Muscle layer of colon (tissue), 2 donors: ENCODE data around the gene SBK2.

ENCODE experiments used
- H3K27ac ChIP-seq: one replicate; pipeline ENCODE4 v1.7.0; 2013; ENCODE audit warnings: low read depth, mild to moderate bottlenecking, low read length, moderate library complexity
- H3K27me3 ChIP-seq, 2 donors: one replicate each; pipeline ENCODE4 v1.7.0; 2013; ENCODE audit warnings: low read length in 2 of 2, mild to moderate bottlenecking in 2 of 2; ENCODE audit not compliant: insufficient read depth in 2 of 2, control insufficient read depth in 1 of 2
- H3K36me3 ChIP-seq: one replicate; pipeline ENCODE4 v1.7.0; 2013; ENCODE audit warnings: mild to moderate bottlenecking, low read length; ENCODE audit not compliant: insufficient read depth
- H3K4me1 ChIP-seq: one replicate; pipeline ENCODE4 v1.7.0; 2013; ENCODE audit warnings: mild to moderate bottlenecking, low read length; ENCODE audit not compliant: insufficient read depth
- H3K4me3 ChIP-seq, 2 donors: one replicate each; pipeline ENCODE4 v1.7.0; 2013; ENCODE audit warnings: low read length in 2 of 2, low read depth in 1 of 2, mild to moderate bottlenecking in 1 of 2, moderate library complexity in 1 of 2
- H3K9ac ChIP-seq: one replicate; pipeline ENCODE4 v1.7.0; 2013; ENCODE audit warnings: low read length
- H3K9me3 ChIP-seq: one replicate; pipeline ENCODE4 v1.7.0; 2013; ENCODE audit warnings: mild to moderate bottlenecking, low read length
- donor health status: abdominal sarcoma.
- donor health status: Adenocarcinoma of cecum.

Gene SBK2

DNA sequence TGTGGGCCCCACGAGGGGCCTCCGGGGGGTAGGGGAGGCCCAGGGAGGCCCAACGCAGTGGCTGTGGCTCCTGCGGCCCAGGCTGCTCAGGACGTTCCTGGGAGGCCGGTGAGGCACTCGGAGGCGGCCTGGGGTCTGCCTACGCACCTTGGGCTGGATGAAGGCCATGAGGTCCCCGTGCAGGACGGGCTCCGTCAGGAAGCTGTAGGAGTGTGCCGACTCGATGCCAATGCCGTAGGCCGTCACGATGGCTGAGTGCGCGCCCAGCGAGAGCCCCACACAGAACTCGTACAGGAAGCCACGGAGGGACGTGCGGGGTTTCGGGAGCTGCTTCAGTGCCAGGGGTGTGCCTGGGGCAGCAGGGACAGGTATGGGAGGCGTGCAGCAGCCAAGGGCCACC, 5.9 kb downstream of the SBK2 start:
- Histone ChIP-seq H3K4me3 (no peak overlapping the region), H3K27ac (no peak overlapping the region), H3K4me1 (peaks cover 8% of the 10 kb centered on the region), H3K9me3 (no peaks in the 10 kb centered on the region), H3K36me3 (no peaks in the 10 kb centered on the region), H3K9ac (no peak overlapping the region), H3K27me3 (peaks cover 0 to 6% of the 10 kb centered on the region in 2 donors)

DNA sequence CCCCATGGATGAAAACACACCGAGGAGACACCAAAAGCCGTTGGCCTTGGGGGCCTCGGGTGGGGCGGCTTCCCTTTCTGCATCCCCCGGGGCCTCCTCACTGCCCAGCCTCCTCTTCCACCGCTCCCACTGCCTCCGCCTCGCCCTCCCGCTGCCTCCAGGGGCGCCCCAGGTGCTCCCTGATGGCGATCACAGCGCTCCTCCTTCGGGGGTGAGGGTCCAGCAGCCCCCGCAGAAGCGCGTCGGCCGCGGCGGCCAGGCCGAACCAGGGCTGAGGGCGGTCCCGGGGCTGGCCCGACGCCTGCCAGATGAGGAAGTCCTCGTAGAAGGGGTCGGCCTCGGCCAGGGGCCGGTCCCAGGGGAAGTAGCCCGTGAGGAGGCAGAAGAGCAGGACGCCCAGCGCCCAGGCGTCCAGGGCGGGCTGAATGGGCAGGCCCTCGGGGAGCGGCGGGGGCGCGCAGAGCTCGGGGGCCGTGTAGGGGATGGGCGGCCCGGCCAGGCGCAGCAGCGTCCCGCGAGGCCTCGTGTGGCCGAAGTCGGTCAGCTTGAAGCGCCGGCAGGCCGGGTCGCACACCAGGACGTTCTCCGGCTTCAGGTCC, 7.2 kb downstream of the SBK2 start:
- Histone ChIP-seq H3K9ac (no peak overlapping the region), H3K27ac (no peak overlapping the region), H3K36me3 (no peaks in the 10 kb centered on the region), H3K9me3 (no peaks in the 10 kb centered on the region), H3K4me1 (peaks cover 8% of the 10 kb centered on the region), H3K27me3 (peaks cover 0 to 6% of the 10 kb centered on the region in 2 donors), H3K4me3 (no peak overlapping the region)

DNA sequence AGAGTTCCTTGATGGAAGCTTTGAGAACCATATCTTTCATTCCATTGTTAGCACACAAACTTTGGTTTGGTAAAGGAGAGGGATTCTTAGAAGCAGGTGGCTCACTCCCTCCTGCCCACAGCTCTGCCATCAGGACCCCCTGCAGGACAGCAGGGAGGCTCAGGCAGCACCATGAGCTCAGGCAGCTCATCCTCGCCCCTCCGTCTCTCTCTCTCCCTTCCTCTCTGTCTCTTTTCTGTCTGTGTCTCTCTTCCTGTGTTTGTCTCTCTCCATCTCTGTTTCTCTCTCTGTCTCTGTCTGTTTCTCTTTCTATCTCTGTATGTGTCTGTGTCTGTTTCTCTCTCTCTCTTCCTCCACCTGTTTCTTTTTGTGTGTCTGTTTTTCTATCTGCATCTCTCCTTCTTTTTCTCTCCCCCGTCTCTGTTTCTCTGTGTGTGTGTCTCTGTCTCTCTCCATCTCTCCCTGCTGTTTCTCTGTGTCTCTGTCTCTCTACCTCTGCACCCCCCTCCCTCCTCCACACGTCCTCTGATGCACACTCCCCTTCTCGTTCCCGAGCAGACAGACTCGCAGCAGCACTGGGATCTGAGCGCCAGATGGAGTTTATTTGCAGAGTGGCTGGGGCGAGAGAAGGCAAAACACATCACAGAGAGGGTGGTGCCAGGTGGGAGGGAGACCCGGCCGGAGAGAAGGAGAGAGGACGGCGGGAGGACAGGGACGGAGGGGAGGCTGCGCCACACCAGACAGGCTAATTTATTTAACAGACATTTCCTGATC, 8.7 kb downstream of the SBK2 start:
- no peak overlapping the region for H3K27ac ChIP-seq
- no peak overlapping the region for H3K4me3 ChIP-seq
- H3K9ac ChIP-seq: no peak overlapping the region
- peaks cover 8% of the 10 kb centered on the region for H3K4me1 ChIP-seq
- no peaks in the 10 kb centered on the region for H3K36me3 ChIP-seq
- peaks cover 0 to 6% of the 10 kb centered on the region in 2 donors for H3K27me3 ChIP-seq
- no peaks in the 10 kb centered on the region for H3K9me3 ChIP-seq

DNA sequence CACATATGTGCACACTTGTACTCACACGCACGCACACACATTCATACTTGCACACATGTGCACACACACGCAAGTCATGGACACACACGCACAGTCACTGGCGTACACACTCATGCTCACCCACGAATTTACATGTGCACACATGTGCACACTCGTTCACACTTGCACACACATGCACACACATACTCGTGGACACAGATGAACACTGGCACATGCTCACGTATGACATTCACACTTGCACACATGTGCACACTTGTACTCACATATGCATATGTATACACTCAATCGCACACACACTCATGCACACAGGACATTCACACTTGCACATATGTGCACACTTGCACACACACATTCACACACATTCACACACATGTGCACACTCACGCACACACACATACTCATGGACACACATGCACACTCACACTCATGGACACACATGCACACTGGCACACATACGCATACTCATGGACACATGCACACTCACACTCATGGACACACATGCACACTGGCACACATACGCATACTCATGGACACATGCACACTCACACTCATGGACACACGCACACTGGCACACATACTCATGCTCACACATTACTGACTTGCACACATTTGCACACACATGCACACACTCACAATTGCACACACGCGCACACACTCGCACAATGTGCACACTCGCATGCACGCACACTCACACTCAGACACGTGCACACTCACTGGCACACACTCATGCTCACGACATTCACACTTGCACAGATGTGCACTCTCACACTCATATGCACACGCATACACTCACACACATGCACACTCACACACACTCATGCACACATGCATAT, 9.5 kb downstream of the SBK2 start:
- no peak overlapping the region for H3K27ac ChIP-seq
- peaks cover 8% of the 10 kb centered on the region for H3K4me1 ChIP-seq
- H3K27me3 ChIP-seq: peaks cover 0 to 6% of the 10 kb centered on the region in 2 donors
- no peak overlapping the region for H3K4me3 ChIP-seq
- H3K36me3 ChIP-seq: no peaks in the 10 kb centered on the region
- no peaks in the 10 kb centered on the region for H3K9me3 ChIP-seq
- no peak overlapping the region for H3K9ac ChIP-seq

GRCh38 chr19:55526216-55527196, 10.4 kb downstream of the SBK2 start:
- Histone ChIP-seq H3K9ac (no peak overlapping the region), H3K27me3 (peaks cover 0 to 6% of the 10 kb centered on the region in 2 donors), H3K36me3 (no peaks in the 10 kb centered on the region), H3K9me3 (no peaks in the 10 kb centered on the region), H3K4me1 (peaks cover 8% of the 10 kb centered on the region), H3K27ac (no peak overlapping the region), H3K4me3 (no peak overlapping the region)

GRCh38 chr19:55525289-55526101, 11.4 kb downstream of the SBK2 start:
- Histone ChIP-seq H3K4me1 (peaks cover 8% of the 10 kb centered on the region), H3K9ac (no peak overlapping the region), H3K9me3 (no peaks in the 10 kb centered on the region), H3K27ac (no peak overlapping the region), H3K4me3 (no peak overlapping the region), H3K36me3 (no peaks in the 10 kb centered on the region), H3K27me3 (peaks cover 0 to 6% of the 10 kb centered on the region in 2 donors)

- H3K27me3 ChIP-seq: no peaks in the 10 kb centered on the region
- no peaks in the 10 kb centered on the region for H3K36me3 ChIP-seq
- no peak overlapping the region for H3K4me3 ChIP-seq
- no peak overlapping the region for H3K27ac ChIP-seq
- no peak overlapping the region for H3K9ac ChIP-seq
- H3K9me3 ChIP-seq: no peaks in the 10 kb centered on the region
- H3K4me1 ChIP-seq: no peaks in the 10 kb centered on the region
These were observed 16.1 kb downstream of the SBK2 start for GRCh38 chr19:55520691-55521292.

DNA sequence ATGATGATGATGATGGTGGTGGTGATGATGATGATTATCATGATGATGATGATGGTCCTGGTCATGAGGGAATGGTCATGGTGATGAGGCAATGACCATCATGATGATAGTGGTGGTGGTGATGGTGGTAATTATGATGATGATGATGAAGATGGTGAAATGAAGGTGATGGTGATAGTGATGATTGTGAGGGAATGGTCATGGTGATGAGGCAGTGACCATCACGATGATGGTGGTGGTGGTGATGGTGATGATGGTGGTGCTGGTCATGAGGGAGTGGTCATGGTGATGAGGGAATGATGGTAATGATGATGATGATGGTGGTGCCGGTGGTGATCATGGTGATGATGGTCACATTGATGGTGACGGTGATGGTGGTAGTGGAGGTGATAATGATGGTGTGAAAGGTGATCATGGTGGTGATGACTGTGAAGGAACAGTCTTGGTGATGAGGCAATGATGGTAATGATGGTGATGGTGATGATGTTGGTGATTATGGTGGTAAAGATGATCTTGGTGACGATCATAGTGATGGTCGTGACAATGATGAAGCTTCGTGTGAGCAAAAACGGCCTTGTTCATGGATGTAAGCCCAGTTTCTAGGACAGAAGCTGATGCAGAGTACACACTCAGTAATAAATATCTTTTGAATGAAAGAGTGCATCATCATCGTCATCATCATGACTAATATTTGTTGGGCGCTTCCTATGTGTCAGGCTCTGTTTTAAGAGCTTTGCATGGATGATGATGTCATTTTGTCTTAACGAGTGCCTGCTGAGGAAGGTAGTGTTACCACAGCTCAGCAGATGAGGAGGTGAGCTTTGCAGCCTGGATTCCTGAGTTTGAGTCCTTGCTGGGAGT, 17.3 kb downstream of the SBK2 start:
- Histone ChIP-seq H3K27me3 (no peaks in the 10 kb centered on the region), H3K4me3 (no peak overlapping the region), H3K9me3 (no peaks in the 10 kb centered on the region), H3K9ac (no peak overlapping the region), H3K4me1 (no peaks in the 10 kb centered on the region), H3K36me3 (peaks cover 4% of the 10 kb centered on the region), H3K27ac (no peak overlapping the region)

- peak overlapping the region; percentile 39 for H3K9ac ChIP-seq
- H3K4me3 ChIP-seq: peak overlapping the region; percentile 41 to 56
- no peaks in the 10 kb centered on the region for H3K27me3 ChIP-seq
- no peaks in the 10 kb centered on the region for H3K9me3 ChIP-seq
- peak overlapping the region; percentile 45 for H3K27ac ChIP-seq
- no peaks in the 10 kb centered on the region for H3K4me1 ChIP-seq
- H3K36me3 ChIP-seq: peaks cover 17% of the 10 kb centered on the region
These were observed 19.9 kb downstream of the SBK2 start for GRCh38 chr19:55516878-55517620.
